Spleen (tissue), 7 donors: ENCODE results near the gene ARVCF.

Experiments
- POLR2A ChIP-seq, 3 donors: fragments of 450-650 bp; IDR thresholded peaks; one replicate each; pipeline ENCODE4 v1.5.1; 2017; ENCODE audit warnings: antibody characterized with exemption in 3 of 3, mild to moderate bottlenecking in 1 of 3
- TF ChIP-seq, protein P1 (sequence below), 11 experiments: fragments of 200-600 bp in 7 of 11; fragments of 450-650 bp in 4 of 11; sonication (generic) in 4 of 11; IDR thresholded peaks in 8 of 11; conservative IDR thresholded peaks in 3 of 11; 1 replicate in 7 of 11; 2 replicates in 4 of 11; pipeline versions ENCODE4 v1.4.0 to v1.8.0; 2016 to 2021; ENCODE audit warnings: antibody characterized with exemption in 11 of 11, inconsistent platforms in 4 of 11, mild to moderate bottlenecking in 1 of 11
- donor health status: DM: no; HTN: no; CAD: no; lungs with moderate emphysema.
- donor health status: DM: no; HTN: no; CAD: no.
- donor health status: DM: no; HTN: no; CAD: no.

DNA sequence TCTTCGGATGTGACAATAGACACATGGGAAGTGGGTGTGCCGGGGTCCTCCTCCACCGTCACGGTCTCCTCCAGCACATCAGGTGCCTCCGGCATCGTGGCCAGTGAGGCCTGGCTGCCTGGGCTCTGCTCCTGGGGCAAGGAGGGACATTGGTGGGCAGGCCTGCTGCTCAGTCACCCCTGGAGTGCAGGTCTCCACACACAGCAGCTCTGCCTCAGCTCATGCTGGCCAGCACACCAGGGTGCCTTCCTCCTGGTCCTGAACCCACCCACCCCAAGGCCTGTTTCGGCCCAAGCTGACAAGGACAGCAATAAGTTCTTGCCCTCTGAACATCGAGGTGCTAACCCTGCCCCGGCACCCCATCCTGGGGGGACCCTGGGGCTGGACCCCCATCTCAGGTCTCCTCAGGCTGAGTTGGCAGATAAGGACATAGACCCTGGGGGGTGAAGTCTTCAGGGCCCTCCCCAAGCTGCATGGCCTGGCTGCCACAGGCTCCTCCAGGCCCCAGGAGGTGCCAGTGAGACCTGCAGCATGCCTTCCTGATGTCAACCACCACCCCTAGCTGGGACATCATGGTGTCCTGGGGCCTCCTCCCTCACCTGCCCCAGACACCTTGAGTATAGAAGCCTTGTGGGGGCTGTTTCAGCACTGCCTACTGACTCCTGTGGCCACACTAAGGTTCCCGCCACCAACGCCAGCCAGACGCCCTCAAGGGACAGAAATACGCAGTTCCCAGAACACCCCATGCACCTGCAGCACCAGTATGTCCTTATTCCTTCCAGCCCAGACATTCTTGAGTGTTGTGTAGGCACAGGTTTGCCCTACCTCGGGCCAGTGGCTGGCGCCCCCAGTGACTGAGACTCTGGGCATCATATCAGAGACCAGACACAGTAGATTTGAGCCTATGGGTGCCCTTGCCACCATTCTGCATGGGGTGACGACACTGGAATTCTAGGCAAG, 34.4 kb downstream of the ARVCF start:
- TF ChIP-seq, protein P1, sequence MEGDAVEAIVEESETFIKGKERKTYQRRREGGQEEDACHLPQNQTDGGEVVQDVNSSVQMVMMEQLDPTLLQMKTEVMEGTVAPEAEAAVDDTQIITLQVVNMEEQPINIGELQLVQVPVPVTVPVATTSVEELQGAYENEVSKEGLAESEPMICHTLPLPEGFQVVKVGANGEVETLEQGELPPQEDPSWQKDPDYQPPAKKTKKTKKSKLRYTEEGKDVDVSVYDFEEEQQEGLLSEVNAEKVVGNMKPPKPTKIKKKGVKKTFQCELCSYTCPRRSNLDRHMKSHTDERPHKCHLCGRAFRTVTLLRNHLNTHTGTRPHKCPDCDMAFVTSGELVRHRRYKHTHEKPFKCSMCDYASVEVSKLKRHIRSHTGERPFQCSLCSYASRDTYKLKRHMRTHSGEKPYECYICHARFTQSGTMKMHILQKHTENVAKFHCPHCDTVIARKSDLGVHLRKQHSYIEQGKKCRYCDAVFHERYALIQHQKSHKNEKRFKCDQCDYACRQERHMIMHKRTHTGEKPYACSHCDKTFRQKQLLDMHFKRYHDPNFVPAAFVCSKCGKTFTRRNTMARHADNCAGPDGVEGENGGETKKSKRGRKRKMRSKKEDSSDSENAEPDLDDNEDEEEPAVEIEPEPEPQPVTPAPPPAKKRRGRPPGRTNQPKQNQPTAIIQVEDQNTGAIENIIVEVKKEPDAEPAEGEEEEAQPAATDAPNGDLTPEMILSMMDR (IDR thresholded peaks at IDR 0.05 in 8 of 11, conservative IDR thresholded peaks at IDR 0.05 in 3 of 11), result no peak
- no peak for TF ChIP-seq POLR2A (IDR thresholded peaks at IDR 0.05)
